GM18858 (cell line): Measurements from ENCODE around the gene NFATC1.
A peak's percentile ranks its signal among the peaks of the same experiment; 100 is the strongest.
"Not testable (repeated sequence)": the region's sequence is repeated elsewhere in the genome, so short reads cannot be mapped to it uniquely, and the experiment has no call there.

Experiments used
- ATAC-seq: cut with Tn5 transposase; IDR thresholded peaks from one replicate; pipeline ENCODE4 v1.9.1; 2021; ENCODE audit not compliant: unreplicated experiment

NFATC1 gene

DNA sequence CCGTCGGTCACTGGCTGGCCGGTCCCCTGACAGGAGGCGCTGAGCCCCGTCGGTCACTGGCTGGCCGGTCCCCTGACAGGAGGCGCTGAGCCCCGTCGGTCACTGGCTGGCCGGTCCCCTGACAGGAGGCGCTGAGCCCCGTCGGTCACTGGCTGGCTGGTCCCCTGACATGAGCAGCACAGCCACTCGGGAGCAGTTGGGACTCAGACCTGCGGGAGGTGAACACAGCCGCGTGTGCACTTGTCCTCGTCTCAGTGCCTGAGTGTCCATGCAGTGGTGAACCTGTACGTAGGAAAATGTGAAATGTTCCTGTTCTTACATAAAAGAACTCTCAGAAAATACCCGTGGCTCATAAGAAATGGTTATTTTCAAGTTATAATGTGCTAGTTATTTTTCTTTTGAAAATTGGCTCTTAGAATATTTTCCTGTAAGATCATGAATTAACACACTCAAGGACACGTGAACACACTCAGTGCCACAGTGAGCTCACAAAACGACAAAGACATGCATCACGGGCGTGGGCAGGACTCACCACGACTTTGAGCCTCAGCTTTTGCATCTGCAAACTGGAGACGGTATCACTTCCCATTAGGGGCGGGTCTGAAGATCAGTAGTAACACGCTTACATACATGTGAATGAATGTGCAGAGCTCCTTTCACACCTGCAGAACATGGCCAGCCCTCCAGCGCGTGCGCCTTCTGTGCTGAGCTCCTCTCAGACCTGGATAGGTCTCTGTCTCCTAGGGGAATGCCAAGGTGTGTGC lies 21.1 kb upstream of the NFATC1 start:
- peak; percentile 83 for ATAC-seq

DNA sequence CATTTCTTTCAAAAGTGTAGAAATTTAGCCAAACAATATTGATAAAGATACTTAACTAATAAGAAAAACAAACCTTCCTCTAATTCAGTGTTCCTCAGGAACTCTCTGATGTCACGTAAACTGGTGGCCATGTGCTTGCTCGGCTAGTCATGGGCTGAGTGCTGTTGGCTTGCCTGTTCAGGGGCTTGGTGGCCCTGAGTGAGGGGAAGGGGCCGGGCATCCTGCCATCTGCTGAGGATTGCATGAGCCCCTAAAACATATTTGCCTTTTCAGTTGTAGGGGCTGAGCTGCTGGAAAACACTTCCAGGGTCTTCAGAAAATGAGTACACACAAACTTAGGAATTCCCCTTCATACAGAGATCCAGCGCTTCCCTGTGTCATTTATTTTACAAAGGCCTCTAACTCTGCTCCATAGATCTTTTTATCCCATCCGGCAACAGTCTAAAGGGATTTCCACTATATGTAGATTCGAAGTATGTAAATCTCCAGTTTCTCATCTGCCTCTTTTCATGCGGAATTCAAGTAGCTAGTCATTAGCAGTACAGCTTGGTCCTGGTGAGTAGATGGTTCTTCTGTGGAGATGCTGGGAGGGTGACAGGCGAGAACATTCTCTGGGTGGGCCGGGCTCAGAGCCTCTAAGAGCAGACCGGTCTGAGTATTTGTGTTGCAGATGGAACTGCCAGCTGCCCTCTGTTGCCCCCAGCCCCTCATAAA lies 20.1 kb upstream of the NFATC1 start:
- no peak for ATAC-seq

- not testable (repeated sequence) for ATAC-seq
Measured at GRCh38 chr18:79376661-79377060, 19.1 kb upstream of the NFATC1 start.

DNA sequence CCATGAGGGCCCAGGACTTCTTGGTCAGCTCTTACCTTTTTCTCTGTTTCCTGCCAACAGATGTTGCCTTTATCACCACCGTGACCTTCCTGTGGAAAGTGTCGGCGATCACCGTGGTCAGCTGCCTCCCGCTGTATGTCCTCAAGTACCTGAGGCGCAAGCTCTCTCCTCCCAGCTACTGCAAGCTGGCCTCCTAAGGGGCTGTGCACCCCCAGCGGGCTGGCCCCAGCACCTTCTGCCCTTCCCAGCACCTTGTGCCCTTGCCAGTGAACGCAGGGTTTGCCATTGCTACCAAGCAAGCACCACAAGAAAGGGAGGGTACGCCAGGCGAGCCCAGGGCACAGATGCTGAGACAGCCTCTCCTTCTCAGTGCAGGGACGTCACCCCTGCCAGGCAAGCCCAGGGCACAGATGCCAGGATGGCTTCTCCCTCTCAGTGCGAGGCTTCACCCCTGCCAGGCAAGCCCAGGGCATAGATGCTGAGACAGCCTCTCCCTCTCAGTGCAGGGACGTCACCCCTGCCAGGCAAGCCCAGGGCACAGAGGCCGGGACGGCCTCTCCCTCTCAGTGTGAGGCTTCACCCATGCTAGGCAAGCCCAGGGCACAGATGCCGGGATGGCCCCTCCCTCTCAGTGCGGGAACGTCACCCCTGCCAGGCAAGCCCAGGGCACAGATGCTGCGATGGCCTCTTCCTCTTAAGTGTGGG lies 18.4 kb upstream of the NFATC1 start:
- ATAC-seq = no peak

GRCh38 chr18:79378536-79379250 lies 17.0 kb upstream of the NFATC1 start:
- peak; percentile 61 for ATAC-seq

DNA sequence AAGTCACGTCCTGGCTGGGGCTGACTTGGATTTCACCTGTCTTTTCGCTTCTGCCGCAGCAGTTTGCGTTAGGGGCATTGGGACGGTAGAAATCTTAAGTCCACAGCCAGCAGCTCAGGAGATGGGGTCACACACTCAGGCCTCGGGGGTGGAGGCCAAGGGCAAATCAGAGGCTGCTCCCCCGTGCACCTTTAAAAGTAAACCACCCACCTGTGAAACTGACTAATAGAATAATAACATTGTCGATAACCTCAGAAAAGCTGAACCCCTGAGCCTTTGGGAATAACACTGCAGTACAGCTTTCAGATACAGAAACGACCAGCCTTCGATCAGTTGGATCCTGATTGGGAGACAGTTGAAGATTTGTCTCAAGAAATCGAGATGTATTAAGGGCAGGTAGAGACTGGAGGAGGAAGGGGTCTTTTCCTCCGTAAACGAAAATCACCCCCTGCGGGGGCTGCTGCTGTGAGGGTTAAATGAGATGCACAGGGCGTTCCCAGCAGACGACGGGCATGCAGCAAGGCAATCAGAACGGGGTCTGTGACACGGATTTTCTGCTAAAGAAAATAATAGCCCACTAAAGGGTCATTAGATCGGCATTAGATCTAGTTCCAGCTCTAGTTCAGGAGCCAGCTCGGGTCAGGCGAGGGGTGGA lies 16.4 kb upstream of the NFATC1 start:
- ATAC-seq = no peak

DNA sequence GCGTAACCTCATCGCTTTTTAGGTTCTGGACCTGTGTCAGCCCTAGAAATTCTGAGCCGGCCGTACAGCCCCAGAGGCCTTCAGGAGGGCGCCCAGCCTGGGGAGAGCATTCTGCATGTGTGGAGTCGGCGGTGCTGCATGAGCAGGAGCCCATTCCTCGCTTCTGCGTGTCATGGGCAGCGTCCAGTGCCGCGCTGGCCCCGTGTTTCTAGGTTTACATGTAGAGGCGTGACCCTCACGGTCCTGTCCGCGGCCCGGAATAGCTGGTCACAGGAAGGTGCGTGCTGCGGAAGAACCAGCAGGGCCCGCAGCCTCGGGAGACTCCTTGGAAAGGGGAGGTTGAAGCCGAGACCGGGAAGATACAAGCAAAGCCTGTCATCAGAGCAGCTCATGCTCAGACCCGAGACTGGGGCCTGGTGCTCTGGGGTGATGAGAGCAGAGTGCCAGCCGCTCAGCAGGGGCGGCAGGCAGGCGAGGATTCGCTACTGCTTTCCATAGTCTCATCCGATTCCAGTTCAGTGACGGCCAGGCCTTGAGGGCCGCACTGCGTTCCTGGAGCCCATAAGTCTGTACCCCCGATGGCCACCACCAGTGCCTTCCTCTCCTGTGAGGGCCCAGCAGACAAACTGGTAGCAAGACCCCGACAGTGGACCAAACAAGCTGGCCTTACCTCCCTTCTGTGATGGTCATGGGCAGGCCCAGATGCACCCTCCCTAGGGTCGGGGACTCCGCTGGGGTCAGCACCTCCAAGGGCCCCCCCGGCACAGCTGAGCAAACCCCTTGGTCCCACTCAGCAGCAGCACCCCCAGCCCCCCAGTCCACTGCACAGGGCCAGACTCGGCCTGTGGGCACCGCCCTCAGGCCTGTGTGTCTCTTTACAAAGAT lies 15.6 kb upstream of the NFATC1 start:
- no peak for ATAC-seq

- no peak for ATAC-seq
Measured at GRCh38 chr18:79380816-79381806, 14.6 kb upstream of the NFATC1 start.

DNA sequence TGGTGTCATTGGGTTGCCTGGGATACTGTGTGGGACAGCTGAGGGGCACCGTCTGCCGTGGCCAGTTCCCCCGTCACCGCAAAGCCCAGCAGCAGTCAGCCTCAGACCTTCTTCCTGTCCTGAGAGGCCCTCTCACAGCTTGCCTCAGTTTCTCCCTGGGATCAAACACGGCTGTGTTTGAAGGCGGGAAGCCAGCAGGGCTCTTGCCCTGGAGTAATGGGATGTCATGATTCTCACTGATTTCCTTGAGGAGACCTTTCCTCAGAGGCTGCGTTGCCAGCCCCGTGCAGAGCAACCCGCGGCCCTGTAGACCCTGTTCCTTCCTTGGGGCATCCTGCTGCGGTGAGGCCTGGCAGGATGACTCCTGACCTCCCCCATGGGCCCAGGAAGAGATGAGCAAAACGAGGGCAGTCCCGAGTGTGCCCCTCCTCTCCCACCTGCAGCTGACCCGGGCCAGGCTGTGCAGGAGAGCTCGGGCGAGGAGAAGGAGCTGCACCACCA lies 13.9 kb upstream of the NFATC1 start:
- no peak for ATAC-seq

DNA sequence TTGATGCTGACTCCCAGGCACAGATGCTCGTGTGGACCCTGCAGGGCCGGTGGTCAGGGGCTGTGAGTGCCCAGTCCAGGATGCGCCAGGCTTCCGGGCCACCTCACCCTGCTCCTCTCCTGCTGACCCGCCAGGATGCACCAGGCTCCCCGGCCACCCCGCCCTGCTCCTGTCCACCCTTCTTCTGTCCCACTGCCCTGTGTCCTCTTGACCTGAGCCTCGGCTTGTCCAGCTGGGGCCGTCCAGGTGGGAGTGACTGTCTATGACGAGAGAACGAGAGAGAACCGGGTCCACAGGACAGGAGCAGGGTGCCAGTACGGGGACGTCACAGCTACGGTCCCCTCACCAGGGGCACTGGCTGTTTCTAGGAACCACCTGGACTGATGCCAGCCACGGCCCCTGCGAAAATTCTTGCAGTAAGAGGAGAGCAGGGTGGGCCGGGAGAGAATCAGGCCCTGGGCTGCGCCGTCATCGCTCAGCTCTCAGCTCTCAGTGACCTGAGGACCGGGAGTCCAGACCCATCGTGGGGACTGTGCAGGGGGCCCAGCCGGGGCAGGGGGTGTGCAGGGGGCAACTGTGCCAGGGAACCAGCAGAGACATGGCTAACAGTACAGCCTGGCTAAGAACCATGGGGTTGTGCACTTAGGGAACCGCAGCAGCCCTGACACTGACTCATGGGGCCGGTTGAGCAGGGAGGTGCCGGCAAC lies 12.9 kb upstream of the NFATC1 start:
- no peak for ATAC-seq

DNA sequence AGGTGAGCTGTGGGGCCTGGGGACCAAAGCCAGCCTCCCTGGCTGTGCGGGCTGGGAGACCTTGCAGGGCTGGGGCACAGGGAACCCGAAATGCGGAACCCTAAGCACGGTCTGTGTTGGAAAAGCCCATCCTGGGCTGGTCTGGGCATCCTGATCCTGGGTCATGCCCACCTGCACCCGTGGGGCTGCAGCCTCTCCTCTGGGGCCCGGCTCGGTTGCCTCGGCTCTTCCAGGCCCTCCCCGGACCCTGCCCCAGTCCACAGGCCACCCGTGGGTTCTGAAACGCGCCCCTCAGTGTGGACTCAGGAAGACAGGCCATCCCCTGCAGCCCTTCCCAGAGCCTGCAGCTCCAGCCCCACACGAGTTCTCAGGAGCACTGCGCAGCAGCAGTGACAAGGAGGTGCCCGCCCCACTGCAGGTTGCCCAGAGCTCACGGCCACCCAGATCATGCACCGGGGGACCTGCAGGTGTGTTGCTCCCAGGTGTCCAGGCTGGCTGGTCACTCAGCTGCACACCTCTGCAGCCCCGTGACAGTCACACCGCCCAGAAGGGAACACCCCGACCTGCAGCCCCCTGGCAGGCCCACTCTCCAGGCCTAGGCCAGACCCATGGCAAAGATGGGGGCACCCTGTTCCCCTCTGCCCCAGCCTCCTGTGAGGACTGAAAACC lies 12.2 kb upstream of the NFATC1 start:
- ATAC-seq = no peak

GRCh38 chr18:79384151-79384807 lies 11.5 kb upstream of the NFATC1 start:
- no peak for ATAC-seq

DNA sequence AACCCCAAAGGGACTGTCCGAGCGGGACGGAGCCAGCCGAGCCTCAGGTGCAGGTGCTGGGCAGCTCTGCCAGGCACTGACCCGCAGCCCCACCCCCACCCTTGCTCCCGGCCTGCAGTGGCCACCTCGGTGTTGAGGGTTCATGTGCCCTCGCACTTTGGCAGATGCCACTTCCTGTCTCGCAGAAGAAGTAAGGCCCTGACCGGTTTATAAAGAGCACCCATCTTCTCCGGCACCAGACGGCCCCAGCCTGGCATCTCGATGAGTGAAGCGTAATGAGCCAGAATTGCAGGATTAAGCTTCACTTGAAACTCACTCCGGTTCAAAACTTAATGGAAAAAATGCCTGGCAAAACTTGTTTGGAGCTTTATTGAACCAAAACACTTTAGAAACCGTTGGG lies 10.9 kb upstream of the NFATC1 start:
- ATAC-seq = no peak

DNA sequence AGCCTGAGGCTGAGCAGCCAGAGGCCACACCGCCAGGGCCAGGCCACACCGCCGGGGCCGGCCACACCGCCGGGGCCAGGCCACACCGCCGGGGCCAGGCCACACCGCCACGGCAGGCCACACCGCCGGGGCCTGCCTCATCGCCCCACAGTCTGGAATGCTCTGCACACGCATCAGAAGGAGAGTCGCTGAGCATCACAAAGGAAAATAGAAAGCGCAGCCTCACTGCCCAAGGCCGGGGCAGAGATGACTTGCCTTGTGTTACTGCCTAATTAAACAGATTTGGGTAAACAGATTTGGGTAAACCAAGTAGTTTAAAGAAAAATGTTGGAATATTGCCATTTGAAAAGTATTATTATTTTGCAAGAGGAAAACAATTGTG lies 10.4 kb upstream of the NFATC1 start:
- ATAC-seq = no peak

DNA sequence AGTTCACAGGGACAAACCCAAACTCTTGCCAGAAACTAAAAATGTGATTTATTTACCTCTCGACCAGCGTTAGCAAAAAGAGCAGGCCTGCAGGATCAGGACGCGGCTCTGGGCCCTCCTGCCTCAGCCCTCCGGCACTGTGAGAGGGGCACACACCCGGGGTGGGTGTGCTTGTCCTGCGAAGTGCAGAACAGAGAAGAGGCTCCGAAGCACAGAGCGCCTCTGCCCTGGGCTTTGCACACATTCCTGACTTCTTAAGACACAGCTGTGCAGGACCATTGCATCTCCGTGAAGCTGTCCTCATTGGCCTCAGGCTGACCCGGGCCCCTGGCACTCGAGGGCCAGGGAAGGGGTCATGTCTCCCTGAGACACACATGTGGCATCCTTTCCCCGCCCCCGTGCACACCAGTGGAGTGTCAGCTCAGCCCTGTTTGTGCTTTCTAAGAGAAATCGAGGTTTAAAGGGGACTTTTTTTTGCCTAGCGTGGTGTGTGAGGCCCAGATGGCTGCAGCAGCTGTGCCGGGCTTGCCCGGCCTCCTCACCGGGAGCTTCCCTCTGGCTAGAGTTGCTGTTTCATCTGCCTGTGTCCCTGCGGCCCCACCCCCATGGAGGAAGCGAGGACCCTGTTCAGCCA lies 9.9 kb upstream of the NFATC1 start:
- no peak for ATAC-seq

GRCh38 chr18:79386547-79386946 lies 9.2 kb upstream of the NFATC1 start:
- ATAC-seq = no peak
